GM12801 (cell line): ENCODE measurements around the gene TPP2.

Experiments
- CTCF ChIP-seq: IDR thresholded peaks from one replicate; pipeline ENCODE4 v1.5.1; 2011; ENCODE audit warnings: control low read depth; ENCODE audit not compliant: insufficient read length; ENCODE audit errors: extremely low read depth

The TPP2 gene

GRCh38 chr13:102642029-102642428 is 45.2 kb downstream of the TPP2 start:
- no peak for TF ChIP-seq CTCF

- no peak for TF ChIP-seq CTCF
Observed at GRCh38 chr13:102642475-102642874, 45.7 kb downstream of the TPP2 start.

GRCh38 chr13:102643656-102644055 is 46.9 kb downstream of the TPP2 start:
- no peak for TF ChIP-seq CTCF

- no peak for TF ChIP-seq CTCF
Observed at GRCh38 chr13:102645701-102646100, 48.9 kb downstream of the TPP2 start.

- no peak for TF ChIP-seq CTCF
Observed at GRCh38 chr13:102648046-102648445, 51.3 kb downstream of the TPP2 start.

GRCh38 chr13:102650444-102650843 is 53.7 kb downstream of the TPP2 start:
- TF ChIP-seq CTCF, result no peak

- TF ChIP-seq CTCF, result no peak
Observed at GRCh38 chr13:102651392-102651791, 54.6 kb downstream of the TPP2 start.

- TF ChIP-seq CTCF, result no peak
Observed at GRCh38 chr13:102651892-102652291, 55.1 kb downstream of the TPP2 start.
